Adrenal gland (tissue), 5 donors: ENCODE results near the gene SPIRE1.

ENCODE experiments used
- POLR2A ChIP-seq, 2 donors: fragments of 450-650 bp; IDR thresholded peaks; one replicate each; pipeline ENCODE4 v1.6.1; 2017; ENCODE audit warnings: antibody characterized with exemption in 2 of 2, mild to moderate bottlenecking in 2 of 2, moderate library complexity in 1 of 2
- TF ChIP-seq, protein P1 (sequence below), 6 experiments: fragments of 450-650 bp in 4 of 6; fragments of 200-600 bp in 2 of 6; sonication (generic) in 1 of 6; IDR thresholded peaks; 1 replicate in 5 of 6; 2 replicates in 1 of 6; pipeline versions ENCODE4 v1.5.1 to v1.8.0; 2016 to 2021; ENCODE audit warnings: antibody characterized with exemption in 6 of 6, mild to moderate bottlenecking in 2 of 6, moderate library complexity in 1 of 6
- donor health status: DM: no; HTN: no; CAD: no.

GRCh38 chr18:12694032-12694431 is 36.1 kb upstream of the SPIRE1 start:
- TF ChIP-seq, protein P1, sequence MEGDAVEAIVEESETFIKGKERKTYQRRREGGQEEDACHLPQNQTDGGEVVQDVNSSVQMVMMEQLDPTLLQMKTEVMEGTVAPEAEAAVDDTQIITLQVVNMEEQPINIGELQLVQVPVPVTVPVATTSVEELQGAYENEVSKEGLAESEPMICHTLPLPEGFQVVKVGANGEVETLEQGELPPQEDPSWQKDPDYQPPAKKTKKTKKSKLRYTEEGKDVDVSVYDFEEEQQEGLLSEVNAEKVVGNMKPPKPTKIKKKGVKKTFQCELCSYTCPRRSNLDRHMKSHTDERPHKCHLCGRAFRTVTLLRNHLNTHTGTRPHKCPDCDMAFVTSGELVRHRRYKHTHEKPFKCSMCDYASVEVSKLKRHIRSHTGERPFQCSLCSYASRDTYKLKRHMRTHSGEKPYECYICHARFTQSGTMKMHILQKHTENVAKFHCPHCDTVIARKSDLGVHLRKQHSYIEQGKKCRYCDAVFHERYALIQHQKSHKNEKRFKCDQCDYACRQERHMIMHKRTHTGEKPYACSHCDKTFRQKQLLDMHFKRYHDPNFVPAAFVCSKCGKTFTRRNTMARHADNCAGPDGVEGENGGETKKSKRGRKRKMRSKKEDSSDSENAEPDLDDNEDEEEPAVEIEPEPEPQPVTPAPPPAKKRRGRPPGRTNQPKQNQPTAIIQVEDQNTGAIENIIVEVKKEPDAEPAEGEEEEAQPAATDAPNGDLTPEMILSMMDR (IDR thresholded peaks at IDR 0.05), result no peak
- no peak for TF ChIP-seq POLR2A (IDR thresholded peaks at IDR 0.05)
